ENCODE data around the gene IL1R2. TPM values are rescaled to one million over a fixed set of nuclear protein-coding genes. Genes with fewer than 3 reads are reported as not detected.
A peak's percentile ranks its signal among the peaks of the same experiment; 100 is the strongest.

Gene IL1R2
- total and polyA plus RNA-seq, 2 of the 13 experiments (the other 11 are each of a cell fraction or from before 2014, with no cell fraction given) = 3.6 to 7.3 TPM

DNA sequence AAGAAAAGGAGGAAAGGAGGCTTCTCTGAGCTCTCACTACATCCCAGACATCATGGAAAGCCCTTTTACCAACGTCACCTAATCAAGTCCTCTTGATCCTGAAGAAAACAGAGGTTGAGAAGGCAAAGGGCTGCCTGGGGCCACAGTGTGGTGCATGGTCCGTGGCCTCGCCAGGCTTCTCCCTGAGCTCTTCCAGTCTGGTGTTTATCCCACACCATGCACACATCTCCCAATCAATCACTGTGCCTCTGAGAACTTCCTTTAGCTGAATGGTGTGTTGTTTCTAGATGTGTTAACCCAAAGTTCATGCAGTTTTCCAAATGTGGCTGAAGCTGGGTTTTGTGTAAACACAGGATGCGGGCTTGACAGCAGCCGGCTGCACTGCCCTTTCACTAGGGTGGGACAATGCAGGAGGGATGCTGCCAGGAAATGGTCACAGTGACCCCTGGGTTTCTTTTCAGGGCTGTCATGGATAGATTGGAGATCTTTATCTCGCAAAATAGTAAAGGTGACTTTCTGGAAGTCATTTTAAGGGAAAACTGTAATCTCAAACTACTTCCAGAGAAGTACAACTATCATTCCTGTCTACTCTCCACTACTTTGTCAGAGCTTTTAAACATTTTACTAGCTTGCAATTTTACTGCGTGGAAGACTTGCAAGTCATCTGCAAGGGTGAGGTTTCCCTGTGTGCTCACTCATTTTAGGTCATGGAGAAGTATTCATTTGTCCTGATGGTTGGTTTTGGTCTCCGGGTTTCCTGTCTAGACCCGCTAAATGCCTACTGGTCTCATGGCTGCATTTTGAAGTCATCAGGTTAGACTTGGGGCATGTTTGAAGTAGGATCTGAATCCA, 54.6 kb downstream of the IL1R2 start (continued):
- TF ChIP-seq, protein P1, sequence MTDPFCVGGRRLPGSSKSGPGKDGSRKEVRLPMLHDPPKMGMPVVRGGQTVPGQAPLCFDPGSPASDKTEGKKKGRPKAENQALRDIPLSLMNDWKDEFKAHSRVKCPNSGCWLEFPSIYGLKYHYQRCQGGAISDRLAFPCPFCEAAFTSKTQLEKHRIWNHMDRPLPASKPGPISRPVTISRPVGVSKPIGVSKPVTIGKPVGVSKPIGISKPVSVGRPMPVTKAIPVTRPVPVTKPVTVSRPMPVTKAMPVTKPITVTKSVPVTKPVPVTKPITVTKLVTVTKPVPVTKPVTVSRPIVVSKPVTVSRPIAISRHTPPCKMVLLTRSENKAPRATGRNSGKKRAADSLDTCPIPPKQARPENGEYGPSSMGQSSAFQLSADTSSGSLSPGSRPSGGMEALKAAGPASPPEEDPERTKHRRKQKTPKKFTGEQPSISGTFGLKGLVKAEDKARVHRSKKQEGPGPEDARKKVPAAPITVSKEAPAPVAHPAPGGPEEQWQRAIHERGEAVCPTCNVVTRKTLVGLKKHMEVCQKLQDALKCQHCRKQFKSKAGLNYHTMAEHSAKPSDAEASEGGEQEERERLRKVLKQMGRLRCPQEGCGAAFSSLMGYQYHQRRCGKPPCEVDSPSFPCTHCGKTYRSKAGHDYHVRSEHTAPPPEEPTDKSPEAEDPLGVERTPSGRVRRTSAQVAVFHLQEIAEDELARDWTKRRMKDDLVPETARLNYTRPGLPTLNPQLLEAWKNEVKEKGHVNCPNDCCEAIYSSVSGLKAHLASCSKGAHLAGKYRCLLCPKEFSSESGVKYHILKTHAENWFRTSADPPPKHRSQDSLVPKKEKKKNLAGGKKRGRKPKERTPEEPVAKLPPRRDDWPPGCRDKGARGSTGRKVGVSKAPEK (CRISPR knock-in tag; IDR thresholded peaks at IDR 0.05; ENCODE audit: borderline replicate concordance) = 0 out of 2 replicates have a peak, but pooled peaks have one; percentile 83
- TF ChIP-seq ZBTB2 (CRISPR knock-in tag; IDR thresholded peaks at IDR 0.05; ENCODE audit: low read depth) = no peak
- peak; percentile 27; the same call in 1 of the 2 replicates for TF ChIP-seq ZNF143 (CRISPR knock-in tag; IDR thresholded peaks at IDR 0.05)
- TF ChIP-seq PTBP1 (IDR thresholded peaks at IDR 0.05; ENCODE audit: low read depth, low read length, poor library complexity, severe bottlenecking) = no peak
- TF ChIP-seq, protein P2, sequence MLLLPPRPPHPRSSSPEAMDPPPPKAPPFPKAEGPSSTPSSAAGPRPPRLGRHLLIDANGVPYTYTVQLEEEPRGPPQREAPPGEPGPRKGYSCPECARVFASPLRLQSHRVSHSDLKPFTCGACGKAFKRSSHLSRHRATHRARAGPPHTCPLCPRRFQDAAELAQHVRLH (CRISPR knock-in tag; IDR thresholded peaks at IDR 0.05; ENCODE audit: borderline replicate concordance, low read depth) = peak; percentile 96; the same call in 1 of the 2 replicates
- no peak for TF ChIP-seq ZNF296 (CRISPR knock-in tag; conservative IDR thresholded peaks at IDR 0.05)
- TF ChIP-seq NCOA1 (CRISPR knock-in tag; IDR thresholded peaks at IDR 0.05) = peak; percentile 83; the same call in 1 of the 2 replicates
- TF ChIP-seq ZNF225 (CRISPR knock-in tag; IDR thresholded peaks at IDR 0.05) = no peak
- TF ChIP-seq ZMYM2 (CRISPR knock-in tag; IDR thresholded peaks at IDR 0.05) = peak; percentile 94
- no peak for TF ChIP-seq NR3C1 (CRISPR knock-in tag; IDR thresholded peaks at IDR 0.05)
- no peak for TF ChIP-seq ZNF780A (CRISPR knock-in tag; IDR thresholded peaks at IDR 0.05)
- peak; percentile 60 for TF ChIP-seq NFYB (CRISPR knock-in tag; IDR thresholded peaks at IDR 0.05)
- TF ChIP-seq, protein P3, sequence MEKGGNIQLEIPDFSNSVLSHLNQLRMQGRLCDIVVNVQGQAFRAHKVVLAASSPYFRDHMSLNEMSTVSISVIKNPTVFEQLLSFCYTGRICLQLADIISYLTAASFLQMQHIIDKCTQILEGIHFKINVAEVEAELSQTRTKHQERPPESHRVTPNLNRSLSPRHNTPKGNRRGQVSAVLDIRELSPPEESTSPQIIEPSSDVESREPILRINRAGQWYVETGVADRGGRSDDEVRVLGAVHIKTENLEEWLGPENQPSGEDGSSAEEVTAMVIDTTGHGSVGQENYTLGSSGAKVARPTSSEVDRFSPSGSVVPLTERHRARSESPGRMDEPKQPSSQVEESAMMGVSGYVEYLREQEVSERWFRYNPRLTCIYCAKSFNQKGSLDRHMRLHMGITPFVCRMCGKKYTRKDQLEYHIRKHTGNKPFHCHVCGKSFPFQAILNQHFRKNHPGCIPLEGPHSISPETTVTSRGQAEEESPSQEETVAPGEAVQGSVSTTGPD (CRISPR knock-in tag; IDR thresholded peaks at IDR 0.05) = peak; percentile 99
- peak; percentile 59 for TF ChIP-seq CBX1 (IDR thresholded peaks at IDR 0.05; ENCODE audit: low read depth)
- TF ChIP-seq, protein P4, sequence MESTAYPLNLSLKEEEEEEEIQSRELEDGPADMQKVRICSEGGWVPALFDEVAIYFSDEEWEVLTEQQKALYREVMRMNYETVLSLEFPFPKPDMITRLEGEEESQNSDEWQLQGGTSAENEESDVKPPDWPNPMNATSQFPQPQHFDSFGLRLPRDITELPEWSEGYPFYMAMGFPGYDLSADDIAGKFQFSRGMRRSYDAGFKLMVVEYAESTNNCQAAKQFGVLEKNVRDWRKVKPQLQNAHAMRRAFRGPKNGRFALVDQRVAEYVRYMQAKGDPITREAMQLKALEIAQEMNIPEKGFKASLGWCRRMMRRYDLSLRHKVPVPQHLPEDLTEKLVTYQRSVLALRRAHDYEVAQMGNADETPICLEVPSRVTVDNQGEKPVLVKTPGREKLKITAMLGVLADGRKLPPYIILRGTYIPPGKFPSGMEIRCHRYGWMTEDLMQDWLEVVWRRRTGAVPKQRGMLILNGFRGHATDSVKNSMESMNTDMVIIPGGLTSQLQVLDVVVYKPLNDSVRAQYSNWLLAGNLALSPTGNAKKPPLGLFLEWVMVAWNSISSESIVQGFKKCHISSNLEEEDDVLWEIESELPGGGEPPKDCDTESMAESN (CRISPR knock-in tag; conservative IDR thresholded peaks at IDR 0.05) = 0 out of 2 replicates have a peak, but pooled peaks have one; percentile 42
- TF ChIP-seq ZIK1 (CRISPR knock-in tag; IDR thresholded peaks at IDR 0.05; ENCODE audit: borderline replicate concordance, low read depth) = 0 out of 2 replicates have a peak, but pooled peaks have one; percentile 22
- TF ChIP-seq, protein P5, sequence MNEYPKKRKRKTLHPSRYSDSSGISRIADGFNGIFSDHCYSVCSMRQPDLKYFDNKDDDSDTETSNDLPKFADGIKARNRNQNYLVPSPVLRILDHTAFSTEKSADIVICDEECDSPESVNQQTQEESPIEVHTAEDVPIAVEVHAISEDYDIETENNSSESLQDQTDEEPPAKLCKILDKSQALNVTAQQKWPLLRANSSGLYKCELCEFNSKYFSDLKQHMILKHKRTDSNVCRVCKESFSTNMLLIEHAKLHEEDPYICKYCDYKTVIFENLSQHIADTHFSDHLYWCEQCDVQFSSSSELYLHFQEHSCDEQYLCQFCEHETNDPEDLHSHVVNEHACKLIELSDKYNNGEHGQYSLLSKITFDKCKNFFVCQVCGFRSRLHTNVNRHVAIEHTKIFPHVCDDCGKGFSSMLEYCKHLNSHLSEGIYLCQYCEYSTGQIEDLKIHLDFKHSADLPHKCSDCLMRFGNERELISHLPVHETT (CRISPR knock-in tag; conservative IDR thresholded peaks at IDR 0.05) = peak; percentile 90
- TF ChIP-seq ZNF354B (CRISPR knock-in tag; IDR thresholded peaks at IDR 0.05) = no peak
- TF ChIP-seq ZNF713 (CRISPR knock-in tag; IDR thresholded peaks at IDR 0.05) = 0 out of 2 replicates have a peak, but pooled peaks have one; percentile 55
